HG02678 (cell line): Measurements from ENCODE around the gene B3GALT4.
"Not testable (repeated sequence)": the region's sequence is repeated elsewhere in the genome, so short reads cannot be mapped to it uniquely, and the experiment has no call there.

Experiments used
- ATAC-seq: cut with Tn5 transposase; IDR thresholded peaks from one replicate; pipeline ENCODE4 v1.9.1; 2021; ENCODE audit warnings: mild to moderate bottlenecking, moderate library complexity; ENCODE audit not compliant: unreplicated experiment

The B3GALT4 gene

GRCh38 chr6:33276864-33277662 is at the start of gene B3GALT4:
TSS of gene B3GALT4 (plus strand) at chr6:33277123. CDS start at chr6:33277420, 297 bp downstream.
- ATAC-seq, result peak; percentile 69

GRCh38 chr6:33235221-33235634 is 41.7 kb upstream of the B3GALT4 start:
- no peak for ATAC-seq

GRCh38 chr6:33236328-33236727 is 40.6 kb upstream of the B3GALT4 start:
- no peak for ATAC-seq

- ATAC-seq, result no peak
Measured at GRCh38 chr6:33236852-33237251, 40.1 kb upstream of the B3GALT4 start.

- no peak for ATAC-seq
Measured at GRCh38 chr6:33237741-33238140, 39.2 kb upstream of the B3GALT4 start.

GRCh38 chr6:33241968-33242367 is 35.0 kb upstream of the B3GALT4 start:
- no peak for ATAC-seq

GRCh38 chr6:33243476-33243875 is 33.4 kb upstream of the B3GALT4 start:
- ATAC-seq, result no peak

- ATAC-seq, result peak; percentile 36
Measured at GRCh38 chr6:33247977-33248642, 28.8 kb upstream of the B3GALT4 start.

GRCh38 chr6:33248643-33248931 is 28.3 kb upstream of the B3GALT4 start:
- no peak for ATAC-seq

GRCh38 chr6:33248932-33249731 is 27.8 kb upstream of the B3GALT4 start:
- peak; percentile 89 for ATAC-seq

- ATAC-seq, result no peak
Measured at GRCh38 chr6:33249732-33250630, 26.9 kb upstream of the B3GALT4 start.

- no peak for ATAC-seq
Measured at GRCh38 chr6:33250731-33251130, 26.2 kb upstream of the B3GALT4 start.

GRCh38 chr6:33251395-33252012 is 25.4 kb upstream of the B3GALT4 start:
- no peak for ATAC-seq

- ATAC-seq, result no peak
Measured at GRCh38 chr6:33252759-33253158, 24.2 kb upstream of the B3GALT4 start.

GRCh38 chr6:33254591-33254990 is 22.3 kb upstream of the B3GALT4 start:
- ATAC-seq, result no peak

- no peak for ATAC-seq
Measured at GRCh38 chr6:33259032-33259431, 17.9 kb upstream of the B3GALT4 start.

- not testable (repeated sequence) for ATAC-seq
Measured at GRCh38 chr6:33262490-33262889, 14.4 kb upstream of the B3GALT4 start.

GRCh38 chr6:33264015-33264414 is 12.9 kb upstream of the B3GALT4 start:
- ATAC-seq, result no peak

GRCh38 chr6:33271117-33271467 is 5.8 kb upstream of the B3GALT4 start:
- peak; percentile 8 for ATAC-seq
